ENCODE results near the gene KRTAP5-1. TPM values are rescaled to one million over a fixed set of nuclear protein-coding genes. Genes with fewer than 3 reads are reported as not detected.
"Not testable (repeated sequence)": the region's sequence is repeated elsewhere in the genome, so short reads cannot be mapped to it uniquely, and the experiment has no call there.

KRTAP5-1 gene
- total and polyA plus RNA-seq, 8 donors: 0.50 TPM; not detected in 7

GRCh38 chr11:1597994-1598380 lies 12.9 kb upstream of the KRTAP5-1 start, which contains the start of gene KRTAP5-2:
Gene KRTAP5-2, minus strand, starts transcription at chr11:1598294. Its CDS starts 44 bp downstream, at chr11:1598250.
- no peak for DNase-seq
- intact Hi-C loops (cut with DNase I; ENCODE audit: low total_unique reads): no loop called here
- Histone ChIP-seq H3K4me1 (no peaks in the 10 kb centered on the region), H3K27me3 (peaks cover 0 to 58% (median 0%) of the 10 kb centered on the region in 3 donors), H3K36me3 (no peaks in the 10 kb centered on the region), H3K9me3 (no peaks in the 10 kb centered on the region), H3K27ac (no peak within 1 kb of the TSS), H3K4me3 (no peak within 1 kb of the TSS)
- TF ChIP-seq EP300 (IDR thresholded peaks at IDR 0.05): no peak
- no peak for TF ChIP-seq POLR2A (IDR thresholded peaks at IDR 0.05)
- TF ChIP-seq POLR2AphosphoS5 (IDR thresholded peaks at IDR 0.05): no peak
- no peak for TF ChIP-seq CTCF (IDR thresholded peaks at IDR 0.05)
- 69 to 85% (median 81%) methylated on average over 1 to 4 of the region's 4 CpGs; no CpG with 5 or more reads in 1 of the 5 donors for WGBS, 5 donors

- no peak for TF ChIP-seq POLR2A (IDR thresholded peaks at IDR 0.05)
- TF ChIP-seq POLR2AphosphoS5 (IDR thresholded peaks at IDR 0.05): no peak
- no peak for TF ChIP-seq EP300 (IDR thresholded peaks at IDR 0.05)
- TF ChIP-seq CTCF (IDR thresholded peaks at IDR 0.05): no peak
- Histone ChIP-seq H3K27me3 (peaks cover 0 to 57% (median 0%) of the 10 kb centered on the region in 3 donors), H3K36me3 (no peaks in the 10 kb centered on the region), H3K9me3 (no peaks in the 10 kb centered on the region), H3K4me1 (no peaks in the 10 kb centered on the region), H3K27ac (no peak overlapping the region), H3K4me3 (no peak overlapping the region)
- intact Hi-C loops (cut with DNase I; ENCODE audit: low total_unique reads): no loop called here
- WGBS, 5 donors: 76 to 86% (median 81%) methylated on average over 9 to 10 of the region's 10 CpGs
- no peak for DNase-seq
These were observed 12.4 kb upstream of the KRTAP5-1 start for GRCh38 chr11:1597331-1597993.

GRCh38 chr11:1596576-1597121 lies 11.6 kb upstream of the KRTAP5-1 start:
- 61 to 79% (median 72%) methylated on average over 17 to 19 of the region's 19 CpGs for WGBS, 5 donors
- peaks cover 0 to 60% (median 0%) of the 10 kb centered on the region in 3 donors for H3K27me3 ChIP-seq
- peak in 1 of 2 donors; percentile 23 for DNase-seq
- H3K27ac ChIP-seq; H3K4me3 ChIP-seq; H3K4me1 ChIP-seq; intact Hi-C loops (cut with DNase I; ENCODE audit: low total_unique reads); H3K36me3 ChIP-seq; H3K9me3 ChIP-seq: not testable (repeated sequence)

- intact Hi-C loops (cut with DNase I; ENCODE audit: low total_unique reads); H3K4me3 ChIP-seq; H3K4me1 ChIP-seq; H3K27ac ChIP-seq; H3K36me3 ChIP-seq; H3K9me3 ChIP-seq; DNase-seq: not testable (repeated sequence)
- peaks cover 0 to 60% (median 0%) of the 10 kb centered on the region in 3 donors for H3K27me3 ChIP-seq
- WGBS, 5 donors: 57 to 67% (median 66%) methylated on average over 11 of the region's 11 CpGs
These were observed 11.0 kb upstream of the KRTAP5-1 start for GRCh38 chr11:1595994-1596575.

- intact Hi-C loops (cut with DNase I; ENCODE audit: low total_unique reads): no loop called here
- TF ChIP-seq POLR2A (IDR thresholded peaks at IDR 0.05) (no peak), POLR2AphosphoS5 (IDR thresholded peaks at IDR 0.05) (no peak), CTCF (IDR thresholded peaks at IDR 0.05) (no peak), EP300 (IDR thresholded peaks at IDR 0.05) (no peak)
- 40 to 62% (median 55%) methylated on average over 9 of the region's 9 CpGs for WGBS, 5 donors
- H3K27ac ChIP-seq: no peak overlapping the region
- no peak overlapping the region for H3K4me3 ChIP-seq
- no peaks in the 10 kb centered on the region for H3K36me3 ChIP-seq
- peaks cover 0 to 6% (median 0%) of the 10 kb centered on the region in 4 donors for H3K4me1 ChIP-seq
- no peak for DNase-seq
- peaks cover 0 to 51% (median 0%) of the 10 kb centered on the region in 3 donors for H3K27me3 ChIP-seq
- H3K9me3 ChIP-seq: no peaks in the 10 kb centered on the region
These were observed 7.5 kb upstream of the KRTAP5-1 start for GRCh38 chr11:1592628-1593027.

All from stomach (tissue), 9 donors.